Endothelial cell of umbilical vein (primary cell): ENCODE data around the gene C3orf38. TPM values are rescaled to one million over a fixed set of nuclear protein-coding genes. Genes with fewer than 3 reads are reported as not detected.

Experiments used
- BruUV-seq: library from RNA; stranded (reverse); fragments of 400-500 nt; replicated peaks from 2 replicates; lab custom pipeline; 2021; lab: Mats Ljungman, UMichigan
- CTCF ChIA-PET: fragments of 300-600, 350-600 bp; sonication (Branson Sonifier 250); formaldehyde crosslinking; loops from one replicate; lab custom pipeline; 2021; ENCODE audit warnings: antibody characterized with exemption, inconsistent platforms; lab: Charles Lee
- POLR2A ChIA-PET: fragments of 300-600, 350-600 bp; sonication (Branson Sonifier 250); formaldehyde crosslinking; loops from one replicate; lab custom pipeline; 2021; ENCODE audit warnings: antibody characterized with exemption, inconsistent platforms; lab: Charles Lee
- DNase-seq: peaks from one replicate; pipeline ENCODE4 v3.0.0-alpha.2; 2011; ENCODE audit warnings: low read depth, low spot score
- FAIRE-seq: peaks from 2 replicates; lab custom pipeline; 2011; peaks lifted over from hg19 to GRCh38; lab: Jason Lieb, UNC
- H2AFZ ChIP-seq: 2 replicates; pipeline ENCODE4 v1.6.0; 2012; ENCODE audit warnings: low read depth, low read length, control low read depth, inconsistent platforms
- H3K27ac ChIP-seq: 2 replicates; pipeline ENCODE4 v1.5.1; 2011; ENCODE audit warnings: low read depth, mild to moderate bottlenecking, control low read depth, low read length, moderate library complexity; ENCODE audit not compliant: insufficient read depth
- H3K27me3 ChIP-seq, 2 experiments: 2 replicates each; pipeline versions ENCODE4 v1.6.0 to v1.6.1; 2011; ENCODE audit warnings: low read length in 2 of 2, mixed read lengths in 1 of 2; ENCODE audit not compliant: control insufficient read depth in 2 of 2, insufficient read depth in 2 of 2
- H3K36me3 ChIP-seq, 2 experiments: 2 replicates in 1 of 2; 3 replicates in 1 of 2; pipeline ENCODE4 v1.5.1; 2011; ENCODE audit warnings: low read length in 2 of 2, mild to moderate bottlenecking in 1 of 2, moderate library complexity in 1 of 2; ENCODE audit not compliant: control insufficient read depth in 2 of 2, insufficient read depth in 2 of 2; ENCODE audit errors: extremely low read depth in 1 of 2
- H3K4me1 ChIP-seq: 3 replicates; pipeline ENCODE4 v1.5.1; 2011; ENCODE audit warnings: mild to moderate bottlenecking, low read length; ENCODE audit not compliant: control insufficient read depth, insufficient read depth; ENCODE audit errors: extremely low read depth
- H3K4me2 ChIP-seq: 2 replicates; pipeline ENCODE4 v1.6.1; 2011; ENCODE audit warnings: low read length, control low read depth, mixed read lengths; ENCODE audit not compliant: insufficient read depth
- H3K4me3 ChIP-seq, 3 experiments: fragments of 200-600 bp in 1 of 3; sonication (generic), shearing (Covaris generic) in 1 of 3; replicated peaks in 1 of 3; 2 replicates each; pipeline ENCODE4 v1.5.1; 2011 to 2016; ENCODE audit warnings: control low read depth in 3 of 3, low read length in 3 of 3, mild to moderate bottlenecking in 2 of 3, inconsistent platforms in 1 of 3, low read depth in 1 of 3, moderate library complexity in 1 of 3; ENCODE audit not compliant: insufficient read depth in 1 of 3
- H3K79me2 ChIP-seq: 2 replicates; pipeline ENCODE4 v1.6.0; 2012; ENCODE audit warnings: low read length, inconsistent platforms; ENCODE audit not compliant: control insufficient read depth, insufficient read depth
- H3K9ac ChIP-seq: replicated peaks from 2 replicates; pipeline ENCODE3; 2011; ENCODE audit warnings: low read length, control low read depth; ENCODE audit not compliant: insufficient read depth; ENCODE audit errors: extremely low read depth
- H3K9me1 ChIP-seq: replicated peaks from 3 replicates; pipeline ENCODE4 v1.6.0; 2011; ENCODE audit warnings: mild to moderate bottlenecking, low read length; ENCODE audit not compliant: control insufficient read depth, insufficient read depth; ENCODE audit errors: extremely low read depth
- H3K9me3 ChIP-seq: replicated peaks from 2 replicates; pipeline ENCODE4 v1.5.1; 2012; ENCODE audit warnings: low read length, inconsistent platforms; ENCODE audit not compliant: control insufficient read depth, insufficient read depth
- H4K20me1 ChIP-seq: replicated peaks from 2 replicates; pipeline ENCODE3; 2011; ENCODE audit warnings: mild to moderate bottlenecking, low read length; ENCODE audit not compliant: control insufficient read depth, insufficient read depth; ENCODE audit errors: extremely low read depth
- CTCF ChIP-seq, 2 donors: IDR thresholded peaks; 1 replicate in 1 of 2; 2 replicates in 1 of 2; pipeline ENCODE4 v1.5.1; 2011; ENCODE audit warnings: low read length in 2 of 2, mild to moderate bottlenecking in 2 of 2, moderate library complexity in 2 of 2, control low read depth in 1 of 2, inconsistent platforms in 1 of 2, low read depth in 1 of 2; ENCODE audit not compliant: insufficient read depth in 1 of 2; ENCODE audit errors: extremely low read depth in 1 of 2
- EZH2 ChIP-seq: IDR thresholded peaks from 2 replicates; pipeline ENCODE4 v1.6.1; 2012; ENCODE audit warnings: borderline replicate concordance, low read depth, mild to moderate bottlenecking, moderate library complexity, low read length, inconsistent platforms; ENCODE audit not compliant: severe bottlenecking
- FOS ChIP-seq: IDR thresholded peaks from 2 replicates; pipeline ENCODE4 v1.6.1; 2011; ENCODE audit warnings: mild to moderate bottlenecking, low read length, moderate library complexity, borderline replicate concordance; ENCODE audit not compliant: insufficient read depth
- GATA2 ChIP-seq: IDR thresholded peaks from 2 replicates; pipeline ENCODE4 v1.7.0; 2011; ENCODE audit warnings: low read depth, mild to moderate bottlenecking, moderate library complexity, mixed read lengths, low read length; ENCODE audit not compliant: insufficient read length, insufficient read depth
- MAX ChIP-seq: IDR thresholded peaks from 2 replicates; pipeline ENCODE4 v1.6.1; 2011; ENCODE audit not compliant: insufficient read depth, insufficient read length
- POLR2AphosphoS5 ChIP-seq: IDR thresholded peaks from 2 replicates; pipeline ENCODE4 v1.6.1; 2012; ENCODE audit warnings: low read depth, mild to moderate bottlenecking, control low read depth, low read length, moderate library complexity; ENCODE audit not compliant: insufficient read depth
- dilution Hi-C: fragments of 300-500 bp; cut with MboI; formaldehyde crosslinking; loops from one replicate; pipeline ENCODE4 v1.15.0; 2019; ENCODE audit warnings: low sequenced_read_pairs; ENCODE audit not compliant: extremely low pct_ligation_motif_present
- intact Hi-C: fragments of 100-400 bp; cut with micrococcal nuclease; formaldehyde crosslinking; loops from one replicate; pipeline ENCODE4 v1.10.0; 2022
- polyA plus RNA-seq, 4 experiments: library from polyadenylated mRNA; depleted of rRNA in 3 of 4; stranded (reverse) in 3 of 4; unstranded in 1 of 4; fragments of >200 nt; gene quantifications; 2 replicates each; pipeline versions ENCODE4 v1.2.1 to v1.2.3, GENCODE V29; 2011 to 2012; ENCODE audit warnings: missing spikeins in 1 of 4
- total RNA-seq: library from RNA; stranded (reverse); gene quantifications from 2 replicates; pipeline ENCODE4 v1.2.3, GENCODE V29; 2021

Gene C3orf38
- total and polyA plus RNA-seq, 2 donors (not counting 3 experiments of a cell fraction or from before 2014, with no cell fraction given): 5.2 to 17.9 TPM

- Histone ChIP-seq H3K27me3 (no peaks in the 10 kb centered on the region), H3K9me1 (no peaks in the 10 kb centered on the region), H2AFZ (no peak overlapping the region), H4K20me1 (peaks cover 2% of the 10 kb centered on the region), H3K9me3 (no peaks in the 10 kb centered on the region), H3K4me2 (no peak overlapping the region), H3K36me3 (peaks cover 0 to 6% of the 10 kb centered on the region in 2 experiments), H3K79me2 (no peaks in the 10 kb centered on the region), H3K4me1 (no peaks in the 10 kb centered on the region), H3K27ac (no peak overlapping the region), H3K4me3 (no peak overlapping the region), H3K9ac (no peak overlapping the region)
- intact Hi-C loops (no loop called here), dilution Hi-C loops (no loop called here)
- CTCF ChIA-PET: interaction anchor here (1.6 to 2.1 kb wide), 2 partner anchors 20 kb away, joined by 5 to 11 read pairs; no protein-coding TSS in a partner anchor
- no peak for FAIRE-seq
- DNase-seq: no peak
- POLR2A ChIA-PET: no interaction called here
- no peak for TF ChIP-seq CTCF (IDR thresholded peaks at IDR 0.05; ENCODE audit: extremely low read depth in 1 of 2, insufficient read depth in 1 of 2, low read depth in 1 of 2, low read length in 2 of 2)
- TF ChIP-seq EZH2: no peak
- TF ChIP-seq MAX: no peak
- TF ChIP-seq FOS: no peak
- TF ChIP-seq GATA2: no peak
- no peak for TF ChIP-seq POLR2AphosphoS5
- no TSS peak for BruUV-seq
These were observed 16.0 kb upstream of the C3orf38 start for GRCh38 chr3:88133711-88134263.
